Femur (tissue), 1 donor: ENCODE measurements around the gene SPTBN2.

Experiments used
- DNase-seq: peaks from one replicate; pipeline ENCODE4 v3.0.0-alpha.2; 2017

Gene SPTBN2

DNA sequence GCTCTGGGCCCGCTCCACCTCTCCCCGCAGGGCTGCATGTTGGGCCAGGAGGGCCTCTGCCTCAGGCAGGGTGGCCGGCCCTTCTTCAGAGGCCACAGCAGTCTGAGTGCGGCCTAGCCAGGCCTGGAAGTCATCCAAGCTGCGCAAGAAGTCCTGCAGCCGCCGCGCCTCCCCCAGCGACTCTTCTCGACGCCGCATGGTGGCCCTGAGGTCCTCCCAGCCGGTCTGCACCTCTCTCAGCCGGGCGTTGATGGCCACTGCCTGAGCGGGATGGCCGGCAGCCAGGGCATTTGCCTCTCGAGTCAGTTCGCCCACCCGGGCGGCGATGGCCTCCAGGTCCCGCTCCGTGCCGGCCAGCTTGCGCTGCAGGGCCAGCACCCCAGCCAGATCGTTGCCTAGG lies 28.3 kb downstream of the SPTBN2 start:
- DNase-seq, result no peak

DNA sequence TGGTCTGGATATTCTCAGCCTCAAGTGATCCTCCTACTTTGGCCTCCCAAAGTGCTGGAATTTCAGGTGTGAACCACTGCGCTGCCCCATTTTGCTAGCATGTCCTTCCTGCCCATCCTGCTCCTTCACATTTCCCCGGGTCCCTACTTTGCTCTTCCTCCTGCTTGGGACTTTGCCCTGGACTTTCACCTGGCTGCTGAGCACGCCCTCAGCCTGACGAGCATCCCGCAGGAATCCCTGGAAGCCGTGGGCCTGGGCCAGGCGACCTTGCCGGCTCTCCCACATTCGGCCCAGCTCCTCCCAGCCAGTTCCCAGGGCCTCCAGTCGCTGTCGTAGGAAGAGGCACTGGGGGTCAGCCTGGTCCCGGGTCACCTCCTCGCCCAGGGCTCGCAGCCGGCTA lies 28.7 kb downstream of the SPTBN2 start:
- no peak for DNase-seq

DNA sequence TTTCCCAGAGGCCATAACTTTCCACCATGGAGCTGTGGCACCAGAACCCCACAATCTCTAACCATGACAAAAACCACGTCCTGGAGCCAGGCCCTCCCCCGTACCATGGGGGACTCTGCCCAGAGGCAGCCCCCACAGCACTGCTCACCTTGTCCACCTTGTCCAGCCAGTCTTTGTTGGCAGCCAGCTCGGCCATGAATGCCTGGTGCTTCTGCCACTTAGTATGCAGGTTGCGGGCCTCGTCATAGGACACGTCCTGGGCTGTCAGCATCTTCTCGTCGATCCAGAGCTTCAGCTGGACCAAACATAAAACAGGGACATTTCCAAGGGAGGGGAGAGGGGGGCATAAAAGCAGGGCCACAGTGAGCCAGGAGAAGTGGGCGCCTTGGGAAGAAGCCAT lies 30.5 kb downstream of the SPTBN2 start:
- DNase-seq, result no peak

DNA sequence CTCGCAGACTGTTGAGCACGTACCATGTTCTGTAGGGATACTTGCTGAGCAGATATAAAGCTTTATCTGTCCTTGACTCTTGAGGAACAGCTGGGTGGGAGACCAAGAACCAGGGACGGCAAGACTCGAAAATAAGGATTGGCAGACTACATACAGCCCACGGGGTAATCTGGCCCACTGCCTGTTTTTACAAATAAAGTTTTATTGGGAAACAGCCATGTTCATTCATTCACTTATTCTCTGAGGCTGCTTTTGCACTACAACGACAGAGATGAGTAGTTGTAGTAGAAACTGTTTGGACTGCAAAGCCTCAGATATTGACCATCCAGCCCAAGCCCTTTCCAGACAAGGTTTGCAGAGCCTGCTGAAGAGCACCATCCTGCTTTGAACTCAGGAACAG lies 31.0 kb downstream of the SPTBN2 start:
- DNase-seq, result no peak

DNA sequence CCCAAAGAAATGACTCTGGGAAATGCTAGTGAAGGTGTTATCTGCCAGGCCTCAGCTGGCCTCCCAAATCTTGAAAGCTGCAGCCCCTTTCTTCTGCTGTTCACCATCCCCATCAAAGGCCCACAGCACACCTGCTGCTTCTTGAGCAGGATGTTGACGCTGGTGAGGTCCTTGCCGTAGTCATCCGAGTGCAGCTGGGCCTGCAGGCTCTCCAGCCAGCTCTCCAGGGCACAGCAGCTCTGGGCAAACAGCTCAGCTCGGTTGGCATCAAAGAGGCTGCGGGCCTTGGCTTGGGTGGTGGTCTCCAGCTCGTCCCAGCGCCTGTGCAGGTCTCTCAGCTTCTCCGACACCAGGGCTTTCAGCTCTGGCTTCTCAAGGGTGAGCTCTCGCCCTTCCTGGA lies 32.9 kb downstream of the SPTBN2 start:
- no peak for DNase-seq

DNA sequence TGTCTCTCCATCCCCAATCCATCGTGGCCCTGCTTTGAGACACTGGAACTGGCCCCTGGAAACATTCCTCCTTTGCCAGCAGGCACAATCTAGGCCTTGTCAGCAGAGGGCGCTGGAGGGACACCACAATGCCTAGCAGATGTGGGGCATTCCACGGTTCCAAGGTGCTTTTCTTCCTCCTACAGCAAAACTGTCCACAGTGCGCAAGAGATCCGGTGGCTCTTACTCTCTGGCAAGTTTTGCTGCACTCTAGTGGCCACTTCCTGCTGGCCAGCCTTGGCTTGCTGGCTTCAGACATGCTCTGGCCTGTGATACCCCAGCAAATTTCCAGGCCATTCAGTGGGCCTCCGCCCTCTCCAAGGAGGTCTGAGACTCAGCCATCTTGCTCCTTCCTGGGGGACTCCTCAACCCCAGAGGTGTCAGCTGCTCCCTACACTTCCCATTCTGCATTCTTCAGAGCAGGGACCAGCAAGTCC lies 34.2 kb downstream of the SPTBN2 start:
- DNase-seq, result peak; percentile 89

DNA sequence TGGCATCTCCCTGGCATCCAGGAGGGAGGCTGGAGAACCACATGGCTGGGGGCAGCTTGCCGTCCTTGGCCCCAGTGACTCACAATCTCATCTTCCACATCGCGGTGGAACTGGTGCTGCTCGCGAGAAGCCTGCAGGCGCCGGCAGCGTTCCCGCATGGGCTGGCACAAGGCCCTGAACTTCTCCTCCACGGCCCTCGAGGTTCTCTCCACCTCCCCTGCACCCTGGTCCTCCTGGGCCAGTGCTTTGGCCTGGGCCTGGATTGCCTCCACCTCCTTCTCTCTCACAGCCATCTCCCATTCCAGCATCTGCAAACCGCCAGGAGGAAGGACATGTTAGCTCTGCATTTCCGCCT lies 35.0 kb downstream of the SPTBN2 start:
- no peak for DNase-seq

DNA sequence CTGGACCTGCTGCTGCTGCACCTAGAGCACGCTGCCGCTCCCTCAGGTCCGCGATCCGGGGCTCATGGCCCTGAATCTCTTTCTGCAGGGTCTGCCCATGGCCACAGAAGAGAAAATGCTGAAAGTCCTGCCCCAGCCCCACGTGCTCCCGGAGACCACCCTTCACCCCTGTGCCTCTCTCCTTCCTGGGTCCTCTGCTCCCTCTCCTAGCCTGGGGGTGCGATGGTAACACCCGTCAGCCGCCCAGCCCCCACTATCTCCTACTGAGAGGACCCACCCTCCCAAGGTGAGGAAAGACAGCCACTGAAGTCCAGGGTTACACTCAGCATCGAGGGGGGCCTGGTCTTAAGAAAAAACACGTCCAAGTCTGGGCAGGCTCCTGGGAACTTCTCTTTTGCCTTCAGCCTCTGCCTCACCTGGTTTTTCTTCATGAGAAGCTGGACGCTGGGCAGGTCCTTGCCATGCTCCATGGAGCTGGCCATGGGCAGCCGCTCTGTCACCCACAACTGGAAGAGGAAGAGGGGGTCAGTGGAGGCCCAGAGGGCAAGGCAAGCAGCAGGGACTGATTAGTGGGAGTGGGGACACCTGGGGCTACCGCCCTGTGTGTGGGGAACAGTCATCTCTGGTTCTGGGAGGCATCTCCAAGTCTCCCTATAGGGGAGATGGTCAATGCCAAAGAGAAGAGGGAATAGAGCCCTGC lies 35.5 kb downstream of the SPTBN2 start:
- DNase-seq, result no peak

DNA sequence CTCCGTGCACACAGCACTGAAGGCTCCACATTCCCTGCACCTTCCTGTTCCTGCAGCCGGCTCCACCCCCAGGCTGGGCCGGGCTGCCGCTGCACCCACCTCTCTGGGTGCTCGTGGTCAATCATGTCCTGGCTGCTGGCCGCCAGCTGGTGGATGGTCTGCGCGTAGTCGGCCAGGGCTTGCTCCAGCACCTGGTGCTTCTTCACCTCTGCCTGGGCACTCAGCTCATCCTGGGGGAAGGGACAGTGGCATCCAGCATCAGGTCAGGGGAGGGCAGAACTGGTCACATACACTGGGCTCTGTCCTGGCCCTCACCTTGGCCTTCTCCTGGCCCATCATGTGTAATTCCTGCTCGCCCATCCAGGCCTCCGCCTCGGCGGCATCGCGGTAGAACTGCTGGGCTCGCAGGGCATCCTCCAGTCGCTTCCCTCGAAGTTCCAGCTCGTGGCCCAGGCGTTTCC lies 36.1 kb downstream of the SPTBN2 start:
- no peak for DNase-seq

DNA sequence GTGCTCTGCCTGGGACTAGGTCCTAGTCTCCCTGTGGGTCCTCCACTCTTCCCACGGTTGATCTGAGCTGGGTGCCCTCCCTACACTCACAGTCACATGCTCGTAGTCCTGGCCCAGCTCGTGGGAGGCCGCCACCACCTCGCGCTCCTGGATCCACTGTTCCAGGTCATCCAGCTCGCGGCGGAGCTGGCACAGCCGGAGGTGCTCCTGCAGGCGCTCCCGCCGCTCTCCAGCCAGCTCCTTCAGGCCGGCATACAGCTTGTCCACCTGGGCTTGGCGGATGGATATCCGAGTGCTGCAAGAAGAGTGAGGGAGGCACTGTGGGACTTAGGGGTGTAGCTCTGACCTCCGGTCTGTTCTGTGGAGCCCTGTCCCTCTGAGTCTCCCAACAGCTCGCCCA lies 36.6 kb downstream of the SPTBN2 start:
- no peak for DNase-seq

DNA sequence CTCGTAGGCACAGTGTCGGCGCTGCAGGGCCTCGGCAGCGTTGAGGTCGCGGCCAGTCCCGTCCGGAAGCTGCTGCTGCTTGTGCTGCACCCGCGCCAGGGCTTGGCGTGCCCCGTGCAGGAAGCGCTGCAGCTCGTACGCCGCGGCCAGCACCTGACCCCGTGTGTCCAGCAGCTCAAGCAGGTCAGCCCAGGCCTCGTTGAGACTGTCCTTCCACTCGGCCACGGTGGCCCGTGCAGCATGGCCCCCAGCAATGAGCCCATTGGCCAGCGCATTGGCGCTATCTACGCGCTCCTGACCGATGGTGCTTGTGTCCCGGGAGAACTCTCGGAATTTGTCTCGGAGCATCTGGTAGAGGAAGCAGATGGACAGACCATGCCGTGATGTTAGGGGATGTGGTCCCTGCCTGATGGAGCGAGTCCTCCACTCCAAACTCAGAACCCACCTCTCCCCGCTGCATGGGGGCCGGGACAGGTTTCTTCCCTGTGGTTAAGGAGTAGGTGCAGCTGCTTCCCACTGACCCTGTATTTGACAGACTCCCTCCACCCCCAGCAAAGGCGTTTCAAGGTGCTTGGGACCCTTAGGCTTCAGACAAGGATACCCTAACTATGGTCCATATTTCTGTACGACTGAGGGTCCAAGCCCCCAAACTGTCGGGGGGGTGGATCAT lies 37.6 kb downstream of the SPTBN2 start:
- DNase-seq, result no peak

DNA sequence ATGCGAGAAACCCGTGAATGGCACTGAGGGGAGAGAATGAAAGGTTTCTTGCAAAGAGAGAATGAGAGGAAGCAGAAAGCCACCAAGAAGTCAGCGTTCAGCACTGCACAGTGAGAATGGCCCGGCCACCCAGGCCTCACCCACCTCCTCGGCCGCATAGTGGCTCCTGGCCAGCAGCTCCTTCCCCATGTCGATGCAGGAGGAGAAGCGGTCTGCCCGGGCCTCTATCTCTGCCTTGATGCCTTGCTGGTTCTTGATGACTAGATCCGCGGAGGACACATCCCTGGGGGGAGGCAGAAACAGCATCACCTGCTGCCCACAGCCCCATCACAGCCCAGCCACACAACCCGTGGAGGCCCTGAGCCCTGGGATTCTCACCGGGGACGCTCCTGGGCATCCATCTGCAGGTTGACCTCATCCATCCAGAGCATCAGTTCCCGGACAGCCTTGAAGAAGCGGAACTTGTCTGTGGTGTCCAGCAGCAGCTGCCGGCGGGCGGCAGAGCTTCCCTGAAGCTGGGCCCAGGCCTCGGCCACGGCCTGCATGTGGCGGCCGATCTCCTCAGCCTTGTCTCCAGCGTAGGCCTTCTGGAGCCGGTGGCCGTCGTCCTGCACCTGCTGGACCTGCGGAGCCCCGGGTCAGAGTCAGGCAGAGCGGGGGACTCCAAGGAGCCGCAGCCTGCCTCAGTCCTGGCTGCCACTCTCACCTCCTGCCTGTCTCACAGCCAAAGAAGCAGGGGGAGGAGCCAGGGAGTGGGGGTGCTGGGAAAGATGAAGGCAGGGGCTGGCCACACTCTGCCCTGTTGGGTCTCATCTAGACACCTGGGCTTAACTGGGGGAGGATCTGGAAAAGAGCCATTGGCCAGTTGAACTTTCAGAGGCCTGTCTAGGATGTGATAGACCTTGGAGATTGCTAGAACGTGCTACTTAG lies 39.1 kb downstream of the SPTBN2 start:
- no peak for DNase-seq

DNA sequence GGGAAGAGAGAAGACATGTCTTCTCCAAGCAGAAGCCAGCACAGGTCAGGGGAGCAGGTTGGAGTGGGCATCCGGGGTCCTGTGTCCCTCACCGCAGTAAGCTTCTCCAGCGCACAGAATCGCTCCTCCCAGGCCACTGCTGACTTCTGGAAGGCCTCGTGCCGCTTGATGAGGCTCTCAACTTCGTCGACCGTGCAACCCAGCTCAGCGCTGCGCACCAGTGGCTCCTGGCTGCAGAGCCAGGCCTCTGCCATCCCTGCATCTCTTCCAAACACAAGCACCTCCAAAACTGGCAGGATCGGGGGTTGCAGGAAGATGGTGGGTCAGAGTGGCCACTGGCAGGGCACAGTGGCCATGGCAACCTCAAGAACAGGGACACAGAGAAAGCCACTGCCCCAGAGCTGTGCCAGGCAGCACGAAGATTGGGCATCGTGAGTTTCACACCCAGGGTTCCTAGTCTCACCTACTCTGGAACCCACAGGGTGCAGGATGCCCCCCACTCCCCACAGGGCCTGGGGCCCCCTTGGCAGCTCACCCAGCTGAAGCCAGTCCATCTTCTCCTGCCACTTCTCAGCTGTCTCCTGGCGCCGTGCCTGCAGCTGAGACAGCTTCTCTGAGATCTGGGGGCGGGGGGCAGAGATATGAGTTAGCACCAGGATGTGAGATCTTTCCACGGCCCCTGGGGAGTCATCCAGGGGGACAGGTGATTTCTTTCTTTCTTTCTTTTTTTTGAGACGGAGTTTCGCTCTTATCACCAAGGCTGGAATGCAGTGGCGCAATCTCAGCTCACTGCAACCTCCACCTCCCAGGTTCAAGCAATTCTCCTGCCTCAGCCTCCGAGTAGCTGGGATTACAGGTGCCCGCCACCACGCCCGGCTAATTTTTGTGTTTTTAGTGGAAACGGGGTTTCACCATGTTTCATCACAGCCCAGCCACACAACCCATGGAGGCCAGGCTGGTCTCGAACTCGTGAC lies 40.2 kb downstream of the SPTBN2 start:
- no peak for DNase-seq

DNA sequence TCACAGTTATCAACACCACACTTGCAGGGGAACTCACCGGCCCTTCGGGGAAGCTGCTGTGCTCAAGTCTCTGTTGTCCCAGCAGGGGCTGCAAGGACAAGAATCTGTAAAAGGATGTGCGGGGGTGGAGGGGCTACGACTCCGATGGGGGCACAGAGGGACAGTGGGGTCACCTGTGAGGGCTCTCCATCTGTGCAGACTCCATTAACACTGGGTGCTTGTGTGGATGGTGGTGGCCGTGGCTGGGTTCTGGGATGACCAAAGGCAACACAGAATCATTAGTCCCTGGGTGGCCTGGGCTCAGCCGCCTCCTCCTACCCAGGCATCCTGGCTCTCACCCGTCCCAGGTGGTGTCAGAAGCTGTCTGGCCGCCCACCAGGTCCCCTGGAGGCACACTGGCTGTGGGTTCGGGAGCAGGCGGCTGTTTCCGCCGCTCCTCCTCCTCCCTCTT lies 41.2 kb downstream of the SPTBN2 start:
- no peak for DNase-seq

DNA sequence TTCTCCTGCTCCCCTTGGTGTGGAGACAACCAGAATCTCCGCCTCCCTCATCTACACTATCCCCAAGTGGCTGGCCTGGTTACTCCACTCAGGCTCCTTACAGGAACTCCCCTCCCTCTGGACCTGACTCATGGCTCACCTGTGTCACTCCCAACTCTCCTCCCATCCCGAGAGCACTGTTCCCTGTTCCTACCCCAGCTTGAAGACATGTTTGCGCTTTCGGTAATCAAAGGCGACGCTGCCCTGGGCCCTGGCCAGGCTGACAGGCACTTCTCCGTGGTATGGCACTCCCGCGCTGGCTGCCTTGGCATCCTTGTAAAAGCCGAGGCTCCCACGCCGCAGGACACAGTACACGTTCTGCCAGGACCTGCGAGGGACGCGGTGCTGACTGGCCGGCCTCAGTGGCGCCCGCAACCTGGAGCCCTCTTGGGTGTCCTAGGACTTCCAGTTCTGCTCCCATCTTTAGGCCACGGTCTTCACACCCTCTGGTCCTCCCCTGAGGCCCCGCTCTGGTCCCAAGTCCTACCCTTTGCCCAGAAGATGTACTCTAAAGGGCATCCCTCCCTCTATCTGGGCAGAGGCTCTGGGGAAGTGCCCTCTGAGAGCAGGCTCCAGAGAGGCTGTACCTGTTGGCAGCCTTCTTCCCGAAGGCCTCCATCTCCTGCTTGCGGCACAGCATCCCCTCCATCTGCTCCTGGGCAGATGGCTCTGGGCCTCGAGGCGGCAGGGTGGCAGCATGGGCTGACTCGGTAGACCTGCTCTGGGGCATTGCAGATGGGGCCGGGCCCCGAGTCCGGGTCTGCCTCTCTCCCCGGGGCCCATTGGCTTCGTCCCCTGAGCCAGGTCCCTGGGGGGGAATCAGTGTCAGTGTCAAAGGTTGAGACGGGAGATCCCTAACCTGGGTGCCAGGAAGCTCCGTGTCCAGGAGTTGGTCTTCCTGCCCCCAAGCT lies 41.9 kb downstream of the SPTBN2 start:
- no peak for DNase-seq

DNA sequence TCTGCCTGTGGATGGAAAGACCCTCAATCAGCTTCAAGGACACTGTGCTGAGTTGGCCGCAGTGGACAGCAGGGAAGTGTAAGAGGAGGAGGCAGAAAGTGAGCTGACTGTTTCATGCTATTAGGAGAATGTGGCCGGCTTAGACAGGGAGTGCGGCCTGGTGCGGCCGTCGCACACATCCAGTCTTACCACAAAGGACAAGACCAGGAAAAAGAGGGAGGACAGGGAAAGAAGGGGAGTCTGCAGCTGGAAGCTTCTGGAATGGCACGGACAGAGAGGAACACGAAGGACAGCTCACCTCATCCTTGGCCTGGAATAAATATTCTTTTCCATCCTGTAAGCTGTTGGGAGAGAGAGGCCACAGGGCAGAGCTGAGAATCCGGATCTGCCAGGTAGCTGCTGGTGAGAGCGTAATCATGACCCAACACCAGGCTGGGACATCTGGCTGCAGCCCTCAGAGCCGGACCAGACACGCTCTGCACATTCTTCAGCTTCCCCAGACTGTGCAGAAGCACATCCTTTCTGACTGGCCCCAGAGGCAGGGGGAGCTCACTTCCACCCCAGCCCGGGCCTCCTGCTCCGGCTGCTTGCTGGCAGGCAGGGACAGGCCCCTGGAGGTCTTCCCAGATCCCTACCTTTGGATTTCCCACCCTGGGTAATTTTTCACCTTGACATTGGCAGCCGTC lies 42.8 kb downstream of the SPTBN2 start:
- DNase-seq, result no peak

DNA sequence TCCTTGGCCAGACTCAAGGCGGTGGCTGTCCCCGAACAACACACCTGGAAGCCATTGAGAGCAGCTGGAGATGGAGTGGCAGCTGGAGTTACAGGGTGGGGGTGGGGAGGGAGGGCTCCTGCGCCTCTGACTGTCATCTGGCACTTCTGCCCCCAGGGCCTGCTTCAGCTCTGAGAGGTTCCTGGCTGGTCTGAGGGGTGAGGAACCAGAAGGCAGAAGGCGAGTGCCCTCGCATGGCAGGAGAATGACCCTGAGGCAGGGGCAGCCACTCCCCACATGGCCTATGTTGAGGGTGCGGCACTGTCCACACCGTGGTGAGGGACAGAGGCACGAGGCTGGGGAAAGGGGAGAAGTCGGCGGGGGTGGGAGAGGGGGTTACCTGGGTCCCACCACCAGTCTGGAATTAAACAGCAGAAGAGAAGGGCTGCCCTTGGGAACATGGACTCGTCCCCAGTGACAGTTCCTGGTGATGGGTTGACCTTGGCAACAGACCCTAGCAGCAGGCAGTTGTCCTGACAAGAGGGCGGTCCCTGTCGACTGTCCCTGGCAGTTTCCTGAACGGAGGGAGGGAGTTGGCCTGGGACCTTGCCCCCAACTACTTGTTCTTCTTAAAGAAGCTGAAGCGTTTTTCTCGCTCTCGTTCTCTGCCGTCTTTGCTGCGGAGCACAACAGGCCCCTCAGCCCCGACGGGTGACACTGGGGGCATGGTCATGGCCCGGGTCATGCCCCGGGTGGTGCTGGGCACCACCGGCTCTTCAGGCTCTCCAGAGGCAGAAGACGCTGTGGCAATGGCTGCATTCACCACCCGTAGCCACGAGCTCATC lies 43.5 kb downstream of the SPTBN2 start:
- no peak for DNase-seq

DNA sequence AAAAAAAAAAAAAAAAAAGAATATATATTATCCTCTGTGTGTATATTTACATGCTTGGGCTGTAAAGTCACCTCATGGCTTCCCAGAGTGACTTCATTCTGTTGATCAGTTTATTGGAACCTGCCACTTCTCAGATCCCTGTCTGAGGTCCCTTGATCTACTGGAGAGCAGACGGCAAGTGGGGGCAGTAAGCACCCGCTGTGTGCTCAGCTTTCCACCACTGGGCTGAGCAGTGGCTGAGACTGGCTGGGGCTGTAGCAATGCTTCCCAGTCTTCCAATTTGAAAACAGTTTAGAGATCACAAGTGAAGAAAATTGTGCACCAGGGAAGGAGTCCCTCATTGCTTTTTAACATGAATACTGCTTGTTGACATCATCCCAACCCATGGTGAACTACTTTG lies 44.4 kb downstream of the SPTBN2 start:
- no peak for DNase-seq

DNA sequence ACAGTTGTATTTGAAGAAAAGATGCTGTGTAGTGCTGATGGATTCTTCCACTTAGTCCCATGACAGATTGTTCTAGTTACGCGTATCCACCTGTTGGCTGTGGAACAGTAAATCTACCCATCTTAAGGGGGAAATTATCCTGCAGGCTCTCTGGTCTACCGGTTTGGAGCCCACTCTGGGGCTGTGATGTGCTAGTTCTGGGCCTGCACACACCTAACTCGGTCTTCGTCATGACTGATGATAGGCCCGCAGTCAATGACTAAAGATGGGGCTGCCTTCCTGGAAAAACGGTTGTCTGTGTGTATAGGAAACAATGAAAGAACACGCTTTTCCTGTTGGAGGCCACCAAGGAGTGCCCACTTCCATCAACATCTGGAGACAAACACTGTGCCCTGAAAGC lies 45.1 kb downstream of the SPTBN2 start:
- DNase-seq, result no peak
